Loucy (cell line): ENCODE data around the gene TMEM9.

ENCODE experiments used
- H2AFZ ChIP-seq: fragments of 200-600 bp; sonication (generic); 2 replicates; pipeline ENCODE4 v1.6.0; 2016; ENCODE audit warnings: antibody characterized with exemption, mild to moderate bottlenecking, low read length, moderate library complexity
- H3F3A ChIP-seq: fragments of 200-600 bp; 2 replicates; pipeline ENCODE4 v1.6.0; 2016; ENCODE audit warnings: antibody characterized with exemption, low read depth, mild to moderate bottlenecking
- H3K27me3 ChIP-seq: fragments of 200-600 bp; sonication (generic); 2 replicates; pipeline ENCODE4 v1.6.1; 2014; ENCODE audit warnings: low read length, mild to moderate bottlenecking; ENCODE audit not compliant: insufficient read depth, poor library complexity, severe bottlenecking
- H3K36me3 ChIP-seq: fragments of 200-600 bp; sonication (generic); 2 replicates; pipeline ENCODE4 v1.6.1; 2016; ENCODE audit warnings: low read length; ENCODE audit not compliant: insufficient read depth
- H3K4me1 ChIP-seq: fragments of 200-600 bp; sonication (generic); 2 replicates; pipeline ENCODE4 v1.5.1; 2014; ENCODE audit warnings: low read length, mild to moderate bottlenecking; ENCODE audit not compliant: insufficient read depth, poor library complexity, severe bottlenecking
- H3K4me2 ChIP-seq: fragments of 200-600 bp; sonication (generic); 2 replicates; pipeline ENCODE4 v1.6.0; 2014; ENCODE audit warnings: antibody characterized with exemption, low read length, low read depth, mild to moderate bottlenecking; ENCODE audit not compliant: poor library complexity, severe bottlenecking
- H3K4me3 ChIP-seq: fragments of 200-600 bp; sonication (generic); 2 replicates; pipeline ENCODE4 v1.5.1; 2014; ENCODE audit warnings: low read length, mild to moderate bottlenecking, mixed read lengths; ENCODE audit not compliant: poor library complexity, severe bottlenecking
- H3K79me2 ChIP-seq: fragments of 200-600 bp; sonication (generic); 2 replicates; pipeline ENCODE4 v1.6.1; 2014; ENCODE audit warnings: low read length; ENCODE audit not compliant: insufficient read depth
- H3K9ac ChIP-seq: fragments of 200-600 bp; sonication (generic); 2 replicates; pipeline ENCODE4 v1.6.0; 2014; ENCODE audit warnings: mild to moderate bottlenecking, low read depth, low read length, moderate library complexity; ENCODE audit not compliant: poor library complexity, severe bottlenecking
- H3K9me2 ChIP-seq: fragments of 200-600 bp; sonication (generic); replicated peaks from 2 replicates; pipeline ENCODE4 v1.6.1; 2016; ENCODE audit warnings: low read depth, low read length, mixed read lengths
- H3K9me3 ChIP-seq: fragments of 200-600 bp; sonication (generic); 2 replicates; pipeline ENCODE4 v1.6.1; 2014; ENCODE audit warnings: mild to moderate bottlenecking, antibody characterized with exemption, low read length, low read depth; ENCODE audit not compliant: insufficient read depth
- H4K20me1 ChIP-seq: fragments of 200-600 bp; sonication (generic); 2 replicates; pipeline ENCODE4 v1.6.0; 2014; ENCODE audit warnings: antibody characterized with exemption, low read length, mild to moderate bottlenecking; ENCODE audit not compliant: insufficient read depth, poor library complexity, severe bottlenecking
- CTCF ChIP-seq: fragments of 200-600 bp; sonication (generic); conservative IDR thresholded peaks from 2 replicates; pipeline ENCODE4 v1.5.1; 2014; ENCODE audit warnings: mild to moderate bottlenecking, antibody characterized with exemption, low read length
- EZH2phosphoT487 ChIP-seq: fragments of 200-600 bp; IDR thresholded peaks from 2 replicates; pipeline ENCODE4 v1.6.1; 2018; ENCODE audit warnings: antibody characterized with exemption, mild to moderate bottlenecking, moderate library complexity, borderline replicate concordance

The TMEM9 gene

GRCh38 chr1:201139306-201139705 lies 15.0 kb downstream of the TMEM9 start:
- Histone ChIP-seq H3F3A (no peaks in the 10 kb centered on the region), H3K4me1 (no peaks in the 10 kb centered on the region), H4K20me1 (no peaks in the 10 kb centered on the region), H3K4me2 (no peak overlapping the region), H3K4me3 (no peak overlapping the region), H3K9ac (no peak overlapping the region), H3K9me2 (no peaks in the 10 kb centered on the region), H3K9me3 (no peaks in the 10 kb centered on the region), H3K36me3 (peaks cover 56% of the 10 kb centered on the region; the same call in 1 of the 2 replicates), H3K79me2 (no peaks in the 10 kb centered on the region), H3K27me3 (no peaks in the 10 kb centered on the region), H2AFZ (no peak overlapping the region)
- TF ChIP-seq EZH2phosphoT487 = no peak
- no peak for TF ChIP-seq CTCF

- no peaks in the 10 kb centered on the region for H3K4me1 ChIP-seq
- H3K4me3 ChIP-seq = no peak overlapping the region
- H3F3A ChIP-seq = no peaks in the 10 kb centered on the region
- H2AFZ ChIP-seq = no peak overlapping the region
- peaks cover 50% of the 10 kb centered on the region; the same call in 1 of the 2 replicates for H3K36me3 ChIP-seq
- H3K4me2 ChIP-seq = no peak overlapping the region
- H3K9me2 ChIP-seq = no peaks in the 10 kb centered on the region
- TF ChIP-seq CTCF (no peak), EZH2phosphoT487 (no peak)
- no peaks in the 10 kb centered on the region for H3K9me3 ChIP-seq
- no peaks in the 10 kb centered on the region for H4K20me1 ChIP-seq
- H3K9ac ChIP-seq = no peak overlapping the region
- H3K79me2 ChIP-seq = no peaks in the 10 kb centered on the region
- H3K27me3 ChIP-seq = no peaks in the 10 kb centered on the region
Measured at GRCh38 chr1:201138311-201138840, 15.9 kb downstream of the TMEM9 start.

GRCh38 chr1:201137579-201138310 lies 16.5 kb downstream of the TMEM9 start:
- no peak overlapping the region for H3K9ac ChIP-seq
- H2AFZ ChIP-seq = no peak overlapping the region
- no peaks in the 10 kb centered on the region for H3F3A ChIP-seq
- no peaks in the 10 kb centered on the region for H3K79me2 ChIP-seq
- no peaks in the 10 kb centered on the region for H3K4me1 ChIP-seq
- no peaks in the 10 kb centered on the region for H3K27me3 ChIP-seq
- no peak overlapping the region for H3K4me2 ChIP-seq
- H3K9me2 ChIP-seq = no peaks in the 10 kb centered on the region
- H3K36me3 ChIP-seq = peaks cover 44% of the 10 kb centered on the region; the same call in 1 of the 2 replicates
- H3K9me3 ChIP-seq = no peaks in the 10 kb centered on the region
- H4K20me1 ChIP-seq = no peaks in the 10 kb centered on the region
- H3K4me3 ChIP-seq = no peak overlapping the region
- TF ChIP-seq CTCF = no peak
- TF ChIP-seq EZH2phosphoT487 = no peak
